HL-60 (cell line): Measurements from ENCODE around the gene ARL3.

Source experiments
- DNase-seq, 2 experiments: peaks; one replicate each; pipeline ENCODE4 v3.0.0-alpha.2; 2010 to 2020; ENCODE audit warnings: low read depth in 1 of 2, low spot score in 1 of 2
- H3K27ac ChIP-seq: fragments of 250-450 bp; sonication (Bioruptor Pico); replicated peaks from 2 replicates; pipeline ENCODE4 v1.5.1; 2020; ENCODE audit warnings: mild to moderate bottlenecking, moderate library complexity
- H3K27me3 ChIP-seq: fragments of 250-450 bp; sonication (Bioruptor Pico); 2 replicates; pipeline ENCODE4 v1.5.1; 2021; ENCODE audit warnings: mild to moderate bottlenecking, moderate library complexity; ENCODE audit not compliant: insufficient read depth, poor library complexity, severe bottlenecking
- H3K4me3 ChIP-seq: replicated peaks from 2 replicates; pipeline ENCODE4 v1.5.1; 2011; ENCODE audit warnings: mild to moderate bottlenecking, control low read depth, low read length; ENCODE audit not compliant: insufficient read depth
- GABPA ChIP-seq: IDR thresholded peaks from 2 replicates; pipeline ENCODE4 v1.6.1; 2012; ENCODE audit warnings: low read depth
- POLR2AphosphoS5 ChIP-seq: IDR thresholded peaks from 2 replicates; pipeline ENCODE4 v1.6.1; 2012; ENCODE audit warnings: low read depth
- SPI1 ChIP-seq: IDR thresholded peaks from 2 replicates; pipeline ENCODE4 v1.6.1; 2012; ENCODE audit warnings: low read depth, mild to moderate bottlenecking, borderline replicate concordance
- TF ChIP-seq, protein P1 (sequence below): IDR thresholded peaks from one replicate; pipeline ENCODE4 v1.5.1; 2011; ENCODE audit warnings: low read length, control low read depth, inconsistent platforms; ENCODE audit not compliant: insufficient read depth
- TF ChIP-seq, protein P2 (sequence below): IDR thresholded peaks from 2 replicates; pipeline ENCODE4 v1.6.1; 2012; ENCODE audit warnings: low read depth; ENCODE audit not compliant: insufficient replicate concordance

Gene ARL3

DNA sequence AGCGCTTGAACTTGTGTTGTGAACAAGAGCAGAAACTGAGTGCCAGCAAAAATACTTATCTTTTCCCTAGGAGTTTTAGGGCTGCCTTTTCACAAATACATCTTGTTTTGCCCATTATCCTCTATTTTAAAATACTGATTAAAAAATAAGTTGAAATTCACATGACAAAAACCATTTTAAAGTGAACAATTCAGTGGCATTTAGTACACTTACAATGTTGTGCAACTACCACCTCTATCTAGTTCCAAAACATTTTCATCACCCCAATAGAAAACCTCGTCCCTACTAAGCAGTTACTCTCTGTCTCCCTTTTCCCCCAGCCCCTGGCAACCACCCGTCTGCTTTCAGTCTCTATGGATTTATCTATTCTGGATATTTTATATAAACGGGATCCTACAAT lies 31.0 kb upstream of the ARL3 start:
- Histone ChIP-seq H3K27ac (no peak overlapping the region), H3K27me3 (no peaks in the 10 kb centered on the region), H3K4me3 (peak overlapping the region; percentile 88)
- DNase-seq = no peak
- TF ChIP-seq POLR2AphosphoS5 = no peak
- no peak for TF ChIP-seq SPI1
- TF ChIP-seq, protein P1, sequence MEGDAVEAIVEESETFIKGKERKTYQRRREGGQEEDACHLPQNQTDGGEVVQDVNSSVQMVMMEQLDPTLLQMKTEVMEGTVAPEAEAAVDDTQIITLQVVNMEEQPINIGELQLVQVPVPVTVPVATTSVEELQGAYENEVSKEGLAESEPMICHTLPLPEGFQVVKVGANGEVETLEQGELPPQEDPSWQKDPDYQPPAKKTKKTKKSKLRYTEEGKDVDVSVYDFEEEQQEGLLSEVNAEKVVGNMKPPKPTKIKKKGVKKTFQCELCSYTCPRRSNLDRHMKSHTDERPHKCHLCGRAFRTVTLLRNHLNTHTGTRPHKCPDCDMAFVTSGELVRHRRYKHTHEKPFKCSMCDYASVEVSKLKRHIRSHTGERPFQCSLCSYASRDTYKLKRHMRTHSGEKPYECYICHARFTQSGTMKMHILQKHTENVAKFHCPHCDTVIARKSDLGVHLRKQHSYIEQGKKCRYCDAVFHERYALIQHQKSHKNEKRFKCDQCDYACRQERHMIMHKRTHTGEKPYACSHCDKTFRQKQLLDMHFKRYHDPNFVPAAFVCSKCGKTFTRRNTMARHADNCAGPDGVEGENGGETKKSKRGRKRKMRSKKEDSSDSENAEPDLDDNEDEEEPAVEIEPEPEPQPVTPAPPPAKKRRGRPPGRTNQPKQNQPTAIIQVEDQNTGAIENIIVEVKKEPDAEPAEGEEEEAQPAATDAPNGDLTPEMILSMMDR = no peak
- TF ChIP-seq, protein P2, sequence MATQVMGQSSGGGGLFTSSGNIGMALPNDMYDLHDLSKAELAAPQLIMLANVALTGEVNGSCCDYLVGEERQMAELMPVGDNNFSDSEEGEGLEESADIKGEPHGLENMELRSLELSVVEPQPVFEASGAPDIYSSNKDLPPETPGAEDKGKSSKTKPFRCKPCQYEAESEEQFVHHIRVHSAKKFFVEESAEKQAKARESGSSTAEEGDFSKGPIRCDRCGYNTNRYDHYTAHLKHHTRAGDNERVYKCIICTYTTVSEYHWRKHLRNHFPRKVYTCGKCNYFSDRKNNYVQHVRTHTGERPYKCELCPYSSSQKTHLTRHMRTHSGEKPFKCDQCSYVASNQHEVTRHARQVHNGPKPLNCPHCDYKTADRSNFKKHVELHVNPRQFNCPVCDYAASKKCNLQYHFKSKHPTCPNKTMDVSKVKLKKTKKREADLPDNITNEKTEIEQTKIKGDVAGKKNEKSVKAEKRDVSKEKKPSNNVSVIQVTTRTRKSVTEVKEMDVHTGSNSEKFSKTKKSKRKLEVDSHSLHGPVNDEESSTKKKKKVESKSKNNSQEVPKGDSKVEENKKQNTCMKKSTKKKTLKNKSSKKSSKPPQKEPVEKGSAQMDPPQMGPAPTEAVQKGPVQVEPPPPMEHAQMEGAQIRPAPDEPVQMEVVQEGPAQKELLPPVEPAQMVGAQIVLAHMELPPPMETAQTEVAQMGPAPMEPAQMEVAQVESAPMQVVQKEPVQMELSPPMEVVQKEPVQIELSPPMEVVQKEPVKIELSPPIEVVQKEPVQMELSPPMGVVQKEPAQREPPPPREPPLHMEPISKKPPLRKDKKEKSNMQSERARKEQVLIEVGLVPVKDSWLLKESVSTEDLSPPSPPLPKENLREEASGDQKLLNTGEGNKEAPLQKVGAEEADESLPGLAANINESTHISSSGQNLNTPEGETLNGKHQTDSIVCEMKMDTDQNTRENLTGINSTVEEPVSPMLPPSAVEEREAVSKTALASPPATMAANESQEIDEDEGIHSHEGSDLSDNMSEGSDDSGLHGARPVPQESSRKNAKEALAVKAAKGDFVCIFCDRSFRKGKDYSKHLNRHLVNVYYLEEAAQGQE = no peak
- TF ChIP-seq GABPA = no peak

GRCh38 chr10:102744374-102745051 lies 30.3 kb upstream of the ARL3 start:
- peak overlapping the region; percentile 88 for H3K4me3 ChIP-seq
- H3K27ac ChIP-seq = peak overlapping the region; percentile 68
- no peaks in the 10 kb centered on the region for H3K27me3 ChIP-seq
- no peak for DNase-seq
- TF ChIP-seq, protein P1 = no peak
- TF ChIP-seq, protein P2 = no peak
- TF ChIP-seq SPI1 (no peak), POLR2AphosphoS5 (no peak)

DNA sequence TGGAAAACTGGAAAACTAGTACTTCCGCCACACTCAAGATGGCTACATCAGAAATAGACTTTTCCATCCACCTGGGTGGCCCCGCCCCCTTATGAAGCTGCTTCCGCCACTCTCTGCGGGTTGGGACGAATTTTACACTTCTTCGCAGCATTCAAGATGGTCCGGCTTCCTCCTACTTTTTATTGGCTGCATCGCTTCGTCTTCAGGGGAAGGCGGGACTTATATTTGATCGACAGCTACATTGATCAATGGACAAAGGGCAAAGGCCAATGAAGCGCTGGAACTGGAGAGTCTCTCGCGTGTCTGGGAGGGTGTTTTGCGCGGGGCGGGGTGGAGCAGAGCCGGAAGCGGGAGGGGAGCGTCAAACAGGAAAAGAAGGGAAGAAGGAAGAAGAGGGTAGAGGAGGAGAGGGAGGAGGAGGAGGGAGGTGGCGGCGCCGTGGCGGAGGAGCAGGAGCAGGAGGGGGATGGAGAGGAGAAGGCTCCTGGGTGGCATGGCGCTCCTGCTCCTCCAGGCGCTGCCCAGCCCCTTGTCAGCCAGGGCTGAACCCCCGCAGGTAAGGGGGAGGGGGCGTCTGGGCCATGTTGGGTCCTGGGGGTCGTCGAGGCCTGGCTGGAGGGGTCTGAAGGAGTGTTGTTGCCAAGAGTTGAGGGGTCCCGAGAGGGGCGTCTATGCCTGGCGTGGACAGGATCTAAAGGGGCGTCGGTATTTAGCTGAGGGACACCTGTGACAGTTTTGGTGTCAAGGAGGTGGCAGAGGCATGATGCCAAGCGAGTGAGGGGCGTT lies 29.6 kb upstream of the ARL3 start, which contains the start of gene WBP1L:
TSS of gene WBP1L (plus strand) at position 361 of the 786 bp plus-strand sequence. CDS start at position 467, 106 bp downstream.
- peak; percentile 99 for DNase-seq
- TF ChIP-seq GABPA = peak; percentile 64
- TF ChIP-seq, protein P2 = no peak
- peak; percentile 99 for TF ChIP-seq POLR2AphosphoS5
- peak within 1 kb of the TSS; percentile 88 for H3K4me3 ChIP-seq
- H3K27ac ChIP-seq = peak within 1 kb of the TSS; percentile 68
- no peaks in the 10 kb centered on the region for H3K27me3 ChIP-seq
